DND-41 (cell line): Measurements from ENCODE around the gene CALHM6.

Experiments
- ATAC-seq: fragments of 200-7000 bp; cut with Tn5 transposase; 3 replicates; pipeline ENCODE4 v1.9.1; 2021; ENCODE audit warnings: low read depth; ENCODE audit not compliant: insufficient read depth
- DNase-seq: peaks from one replicate; pipeline ENCODE4 v3.0.0-alpha.2; 2020
- H2AFZ ChIP-seq: 2 replicates; pipeline ENCODE4 v1.6.0; 2012; ENCODE audit warnings: low read depth, low read length
- H3K27ac ChIP-seq: 2 replicates; pipeline ENCODE4 v1.5.1; 2012; ENCODE audit warnings: low read length, inconsistent platforms
- H3K27me3 ChIP-seq: fragments of 200-600 bp; sonication (generic); 2 replicates; pipeline ENCODE4 v1.6.0; 2012; ENCODE audit warnings: low read length, mild to moderate bottlenecking, inconsistent platforms; ENCODE audit not compliant: insufficient read depth, poor library complexity
- H3K36me3 ChIP-seq: 2 replicates; pipeline ENCODE4 v1.5.1; 2012; ENCODE audit warnings: low read length, inconsistent platforms; ENCODE audit not compliant: insufficient read depth
- H3K4me1 ChIP-seq: 2 replicates; pipeline ENCODE4 v1.5.1; 2012; ENCODE audit warnings: mild to moderate bottlenecking, low read length; ENCODE audit not compliant: insufficient read depth
- H3K4me2 ChIP-seq: 2 replicates; pipeline ENCODE4 v1.6.0; 2012; ENCODE audit warnings: mild to moderate bottlenecking, moderate library complexity, low read length, inconsistent platforms; ENCODE audit not compliant: insufficient read depth
- H3K4me3 ChIP-seq, 2 experiments: fragments of 200-600 bp in 1 of 2; shearing (Covaris generic) in 1 of 2; 2 replicates each; pipeline ENCODE4 v1.5.1; 2012 to 2016; ENCODE audit warnings: inconsistent platforms in 2 of 2, low read length in 2 of 2, mild to moderate bottlenecking in 2 of 2, low read depth in 1 of 2, moderate library complexity in 1 of 2
- H3K79me2 ChIP-seq: 2 replicates; pipeline ENCODE4 v1.6.0; 2012; ENCODE audit warnings: low read length, inconsistent platforms; ENCODE audit not compliant: insufficient read depth
- H3K9ac ChIP-seq: 2 replicates; pipeline ENCODE4 v1.6.0; 2012; ENCODE audit warnings: low read depth, mild to moderate bottlenecking, inconsistent platforms, low read length, moderate library complexity
- H3K9me3 ChIP-seq: 2 replicates; pipeline ENCODE4 v1.5.1; 2012; ENCODE audit warnings: low read length, moderate library complexity, mild to moderate bottlenecking, inconsistent platforms; ENCODE audit not compliant: insufficient read depth, severe bottlenecking
- H4K20me1 ChIP-seq: 2 replicates; pipeline ENCODE4 v1.6.0; 2012; ENCODE audit warnings: low read length; ENCODE audit not compliant: insufficient read depth
- CTCF ChIP-seq: IDR thresholded peaks from 2 replicates; pipeline ENCODE4 v1.5.1; 2012; ENCODE audit warnings: borderline replicate concordance, low read length, moderate library complexity, mild to moderate bottlenecking; ENCODE audit not compliant: poor library complexity, severe bottlenecking; ENCODE audit errors: extremely low read depth
- EZH2 ChIP-seq: IDR thresholded peaks from 3 replicates; pipeline ENCODE4 v1.6.1; 2012; ENCODE audit warnings: borderline replicate concordance, low read depth, mild to moderate bottlenecking, moderate library complexity, low read length, inconsistent platforms; ENCODE audit not compliant: severe bottlenecking

CALHM6 gene

GRCh38 chr6:116482780-116483179, 21.6 kb downstream of the CALHM6 start:
- H3K4me3 ChIP-seq, result no peak overlapping the region
- no peaks in the 10 kb centered on the region for H3K4me1 ChIP-seq
- H2AFZ ChIP-seq, result no peak overlapping the region
- H3K9ac ChIP-seq, result no peak overlapping the region
- H3K9me3 ChIP-seq, result no peaks in the 10 kb centered on the region
- no peaks in the 10 kb centered on the region for H3K79me2 ChIP-seq
- DNase-seq (no peak), ATAC-seq (no peak)
- TF ChIP-seq EZH2, result no peak
- TF ChIP-seq CTCF, result no peak
- H3K4me2 ChIP-seq, result no peak overlapping the region
- H3K27me3 ChIP-seq, result no peaks in the 10 kb centered on the region
- H4K20me1 ChIP-seq, result no peaks in the 10 kb centered on the region
- no peak overlapping the region for H3K27ac ChIP-seq
- no peaks in the 10 kb centered on the region for H3K36me3 ChIP-seq

GRCh38 chr6:116483616-116484015, 22.4 kb downstream of the CALHM6 start:
- H3K9ac ChIP-seq, result no peak overlapping the region
- no peak overlapping the region for H2AFZ ChIP-seq
- no peak overlapping the region for H3K27ac ChIP-seq
- no peaks in the 10 kb centered on the region for H3K9me3 ChIP-seq
- DNase-seq (no peak), ATAC-seq (no peak)
- no peaks in the 10 kb centered on the region for H4K20me1 ChIP-seq
- TF ChIP-seq CTCF, result no peak
- TF ChIP-seq EZH2, result no peak
- no peak overlapping the region for H3K4me3 ChIP-seq
- H3K4me2 ChIP-seq, result no peak overlapping the region
- H3K4me1 ChIP-seq, result no peaks in the 10 kb centered on the region
- no peaks in the 10 kb centered on the region for H3K27me3 ChIP-seq
- no peaks in the 10 kb centered on the region for H3K79me2 ChIP-seq
- H3K36me3 ChIP-seq, result no peaks in the 10 kb centered on the region

GRCh38 chr6:116485559-116486184, 24.5 kb downstream of the CALHM6 start:
- H3K27ac ChIP-seq, result no peak overlapping the region
- no peaks in the 10 kb centered on the region for H3K27me3 ChIP-seq
- no peaks in the 10 kb centered on the region for H3K36me3 ChIP-seq
- TF ChIP-seq CTCF, result no peak
- TF ChIP-seq EZH2, result no peak
- ATAC-seq (no peak), DNase-seq (no peak)
- no peaks in the 10 kb centered on the region for H3K79me2 ChIP-seq
- H4K20me1 ChIP-seq, result no peaks in the 10 kb centered on the region
- H2AFZ ChIP-seq, result no peak overlapping the region
- no peaks in the 10 kb centered on the region for H3K4me1 ChIP-seq
- H3K4me3 ChIP-seq, result no peak overlapping the region
- no peaks in the 10 kb centered on the region for H3K9me3 ChIP-seq
- H3K9ac ChIP-seq, result no peak overlapping the region
- H3K4me2 ChIP-seq, result no peak overlapping the region
